HG02943 (cell line): ENCODE measurements around the gene SUCO.
"Not testable (repeated sequence)": the region's sequence is repeated elsewhere in the genome, so short reads cannot be mapped to it uniquely, and the experiment has no call there.

Experiments
- ATAC-seq: cut with Tn5 transposase; IDR thresholded peaks from one replicate; pipeline ENCODE4 v1.9.1; 2021; ENCODE audit warnings: mild to moderate bottlenecking, low read depth, moderate library complexity; ENCODE audit not compliant: unreplicated experiment

The SUCO gene

GRCh38 chr1:172601046-172601630 lies 68.2 kb downstream of the SUCO start:
- no peak for ATAC-seq

- no peak for ATAC-seq
Observed at GRCh38 chr1:172602706-172603105, 69.8 kb downstream of the SUCO start.

- no peak for ATAC-seq
Observed at GRCh38 chr1:172603816-172604215, 70.9 kb downstream of the SUCO start.

GRCh38 chr1:172605641-172606040 lies 72.7 kb downstream of the SUCO start:
- no peak for ATAC-seq

- no peak for ATAC-seq
Observed at GRCh38 chr1:172607145-172607544, 74.2 kb downstream of the SUCO start.

- ATAC-seq: no peak
Observed at GRCh38 chr1:172608098-172608601, 75.2 kb downstream of the SUCO start.

GRCh38 chr1:172609528-172609927 lies 76.6 kb downstream of the SUCO start:
- no peak for ATAC-seq

GRCh38 chr1:172612478-172612877 lies 79.5 kb downstream of the SUCO start:
- ATAC-seq: no peak

GRCh38 chr1:172613294-172613693 lies 80.3 kb downstream of the SUCO start:
- ATAC-seq: no peak

- no peak for ATAC-seq
Observed at GRCh38 chr1:172616195-172616594, 83.2 kb downstream of the SUCO start.

GRCh38 chr1:172616636-172617035 lies 83.7 kb downstream of the SUCO start:
- ATAC-seq: no peak

GRCh38 chr1:172620603-172621002 lies 87.7 kb downstream of the SUCO start:
- ATAC-seq: not testable (repeated sequence)

- ATAC-seq: no peak
Observed at GRCh38 chr1:172622541-172622940, 89.6 kb downstream of the SUCO start.

- ATAC-seq: no peak
Observed at GRCh38 chr1:172623748-172624147, 90.8 kb downstream of the SUCO start.

- ATAC-seq: no peak
Observed at GRCh38 chr1:172626845-172627244, 93.9 kb downstream of the SUCO start.

GRCh38 chr1:172627702-172628101 lies 94.8 kb downstream of the SUCO start:
- ATAC-seq: no peak

GRCh38 chr1:172628401-172628800 lies 95.5 kb downstream of the SUCO start:
- ATAC-seq: no peak

- ATAC-seq: no peak
Observed at GRCh38 chr1:172629170-172629569, 96.2 kb downstream of the SUCO start.

- ATAC-seq: no peak
Observed at GRCh38 chr1:172629638-172630037, 96.7 kb downstream of the SUCO start.

- ATAC-seq: no peak
Observed at GRCh38 chr1:172630056-172630818, 97.3 kb downstream of the SUCO start.

GRCh38 chr1:172630868-172631267 lies 97.9 kb downstream of the SUCO start:
- ATAC-seq: no peak

- ATAC-seq: no peak
Observed at GRCh38 chr1:172637522-172637921, 104.6 kb downstream of the SUCO start.
